ENCODE measurements around the gene DUSP16. TPM values are rescaled to one million over a fixed set of nuclear protein-coding genes. Genes with fewer than 3 reads are reported as not detected.

DUSP16 gene
- total RNA-seq, 2 donors from 2014 or later, result 105 to 129 TPM

Other genes with a start within 250 kb of the DUSP16 start
- 1 to 10 TPM in 1 of 2 donors, under 1 TPM in 1; 0.65 to 1.5 TPM for gene MANSC1, start 212.6 kb downstream of the DUSP16 start, total RNA-seq
- 10 to 100 TPM; 37.7 to 44.9 TPM for gene BORCS5, start 205.8 kb downstream of the DUSP16 start, total RNA-seq
- gene CREBL2, start 49.0 kb upstream of the DUSP16 start, total RNA-seq, result 10 to 100 TPM; 27.7 to 32.7 TPM
- gene GPR19, start 133.3 kb upstream of the DUSP16 start, total RNA-seq, result 10 to 100 TPM; 34.2 to 50.4 TPM
- gene CDKN1B, start 154.5 kb upstream of the DUSP16 start, total RNA-seq, result 10 to 100 TPM; 54.2 to 67.2 TPM
- 10 to 100 TPM; 10.4 to 12.8 TPM for gene APOLD1, start 222.8 kb upstream of the DUSP16 start, total RNA-seq